HG03521 (cell line): ENCODE data around the gene PSRC1.
"Not testable (repeated sequence)": the region's sequence is repeated elsewhere in the genome, so short reads cannot be mapped to it uniquely, and the experiment has no call there.

ENCODE experiments used
- ATAC-seq: cut with Tn5 transposase; IDR thresholded peaks from one replicate; pipeline ENCODE4 v1.9.1; 2021; ENCODE audit warnings: mild to moderate bottlenecking, moderate library complexity; ENCODE audit not compliant: unreplicated experiment

PSRC1 gene

DNA sequence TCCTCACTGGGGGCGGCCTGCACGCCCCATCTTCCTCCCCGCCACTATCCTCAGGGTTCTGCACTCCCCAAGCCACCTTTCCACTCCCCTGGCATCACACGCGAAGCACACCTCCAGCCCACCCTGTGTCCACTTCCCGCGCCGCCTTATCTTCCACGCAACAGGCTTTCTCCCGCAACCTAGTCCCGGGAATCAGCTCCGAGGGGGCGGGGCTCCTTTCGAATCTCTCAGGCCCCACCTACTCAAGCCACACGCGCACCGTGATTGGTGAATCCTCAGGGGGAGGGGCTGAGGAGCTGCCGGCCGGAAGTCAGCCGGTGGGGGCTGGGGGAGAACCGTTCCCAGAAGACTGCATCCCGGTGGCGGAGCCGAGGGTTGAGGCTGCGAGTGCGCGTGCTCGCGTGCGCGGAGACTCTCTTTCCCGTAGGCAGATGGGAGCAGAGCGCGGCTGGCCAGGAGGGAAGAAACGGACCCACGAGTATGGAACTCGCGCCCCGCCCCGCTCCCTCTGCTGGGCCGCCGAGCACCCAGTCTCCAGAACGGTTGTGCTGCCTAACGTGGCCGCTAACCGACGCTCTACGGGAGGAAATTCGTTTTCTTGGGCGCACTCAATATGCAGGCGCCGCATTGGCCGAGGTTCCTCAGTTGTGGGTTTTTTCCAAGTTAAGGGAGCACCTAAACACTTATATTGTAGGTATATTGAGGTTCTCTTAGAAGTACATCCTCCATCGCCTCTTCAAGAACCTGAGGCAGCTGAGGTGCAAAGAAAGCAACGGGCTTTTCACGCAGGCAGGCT is at the start of gene PSRC1:
PSRC1 (minus strand) TSS at position 194 of the 796 bp plus-strand sequence.
- ATAC-seq, result peak; percentile 83

DNA sequence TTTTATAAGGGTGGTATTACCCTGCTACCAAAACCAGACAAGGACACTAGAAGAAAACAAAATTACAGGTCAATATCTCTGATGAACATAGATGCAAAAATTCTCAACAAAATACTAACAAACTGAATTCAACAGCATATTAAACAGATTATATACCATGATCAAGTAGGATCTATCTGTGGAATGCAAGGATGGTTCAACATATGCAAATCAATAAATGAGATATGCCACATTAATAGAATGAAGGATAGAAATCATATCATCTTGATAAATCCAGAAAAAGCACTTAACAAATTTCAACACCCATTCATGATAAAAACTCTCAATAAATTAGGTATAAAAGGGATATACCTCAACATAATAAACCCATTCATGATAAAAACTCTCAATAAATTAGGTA is 48.2 kb upstream of the PSRC1 start:
- no peak for ATAC-seq

DNA sequence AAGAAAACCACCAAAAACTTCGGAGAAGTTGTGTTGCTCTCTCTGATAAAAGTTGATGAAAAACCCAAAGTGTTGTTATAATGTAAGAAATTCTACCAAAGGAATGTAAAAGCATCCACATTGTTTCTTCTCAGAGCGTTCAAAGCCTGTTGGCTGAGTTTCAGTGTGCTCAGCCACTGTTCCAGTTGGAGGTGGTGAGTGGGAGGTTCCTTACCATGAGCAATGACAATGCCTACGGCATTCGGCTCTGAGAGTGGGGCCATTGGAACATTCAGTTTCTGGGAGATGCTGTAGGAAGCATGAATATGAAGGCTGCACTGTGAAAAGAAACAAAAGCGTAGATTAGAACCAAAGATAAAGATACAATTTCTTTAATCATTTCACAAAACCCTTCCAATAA is 44.3 kb upstream of the PSRC1 start:
- ATAC-seq, result no peak

DNA sequence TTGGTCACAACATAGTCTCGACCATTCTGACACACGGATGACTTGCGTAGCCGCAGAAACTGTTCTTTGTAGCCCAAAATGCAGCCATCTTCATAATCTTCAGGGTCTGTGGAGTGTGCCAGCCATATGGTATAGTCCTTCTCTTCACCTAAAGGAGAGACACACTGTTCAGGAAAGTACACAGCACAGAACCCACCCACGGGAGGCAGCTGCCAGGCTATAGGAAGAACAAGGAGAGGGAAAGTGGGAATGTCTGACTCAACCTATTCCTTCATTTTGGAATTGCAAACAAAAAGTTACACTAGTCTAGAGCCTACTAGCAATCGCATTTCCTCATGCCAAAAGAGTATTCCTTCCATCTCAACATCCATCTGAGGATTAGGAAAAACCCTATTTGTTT is 40.0 kb upstream of the PSRC1 start:
- no peak for ATAC-seq

DNA sequence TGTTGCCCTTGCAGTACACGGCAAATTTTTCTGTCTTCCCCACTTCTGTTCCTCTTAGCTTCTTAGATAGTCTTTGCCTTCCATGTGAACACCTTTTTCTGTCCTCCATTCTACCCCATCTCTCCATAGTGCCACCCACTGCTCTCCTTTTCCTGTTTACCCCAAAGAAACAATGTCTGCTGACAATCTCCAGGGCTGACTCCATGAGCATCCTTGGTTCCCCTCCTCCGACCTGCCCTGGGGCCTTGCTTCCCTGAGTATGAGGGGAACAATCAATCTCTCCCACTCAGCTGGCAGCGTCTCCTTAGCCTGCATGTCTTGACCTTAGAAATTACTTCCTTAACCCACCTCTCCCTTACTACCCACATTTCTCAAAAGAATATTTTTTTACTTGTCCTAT is 36.2 kb upstream of the PSRC1 start:
- ATAC-seq, result no peak

DNA sequence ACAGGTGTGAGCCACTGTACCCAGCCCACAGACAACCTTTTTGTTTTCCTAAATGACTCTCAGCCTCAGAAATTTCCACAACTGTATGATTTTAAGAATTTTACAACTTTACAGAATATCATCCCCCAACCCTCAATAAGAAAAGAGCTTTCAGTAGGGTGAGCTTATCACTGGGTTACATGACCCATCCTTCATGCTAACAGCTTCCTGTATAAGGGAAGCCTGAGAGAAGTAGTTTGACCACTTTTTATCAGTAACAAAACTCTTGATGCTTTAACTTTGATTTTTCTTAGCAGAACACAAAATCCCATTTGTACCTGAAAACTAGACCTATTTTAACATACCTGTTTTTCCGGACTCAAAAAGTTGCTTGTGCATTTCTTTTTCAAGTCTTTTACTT is 33.6 kb upstream of the PSRC1 start:
- no peak for ATAC-seq

DNA sequence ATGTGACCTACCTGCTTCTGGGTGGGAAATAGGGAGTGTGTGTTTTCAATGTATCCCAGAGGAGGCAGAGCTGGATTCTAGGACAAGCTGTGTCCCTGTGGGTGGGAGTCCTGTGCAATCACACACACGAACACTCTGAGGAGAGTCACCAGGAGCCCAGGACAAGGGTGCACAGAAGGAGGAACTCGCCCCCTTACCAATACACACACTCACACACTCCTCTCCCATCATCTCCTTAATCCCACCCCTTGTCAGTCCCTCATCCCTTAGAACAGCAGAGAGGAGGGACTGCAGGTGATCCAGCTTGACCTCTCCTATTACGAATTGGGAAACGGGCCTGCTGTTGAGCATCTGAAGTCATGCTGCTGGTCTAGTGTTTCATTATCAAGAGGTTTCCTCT is 32.3 kb upstream of the PSRC1 start:
- ATAC-seq, result no peak

DNA sequence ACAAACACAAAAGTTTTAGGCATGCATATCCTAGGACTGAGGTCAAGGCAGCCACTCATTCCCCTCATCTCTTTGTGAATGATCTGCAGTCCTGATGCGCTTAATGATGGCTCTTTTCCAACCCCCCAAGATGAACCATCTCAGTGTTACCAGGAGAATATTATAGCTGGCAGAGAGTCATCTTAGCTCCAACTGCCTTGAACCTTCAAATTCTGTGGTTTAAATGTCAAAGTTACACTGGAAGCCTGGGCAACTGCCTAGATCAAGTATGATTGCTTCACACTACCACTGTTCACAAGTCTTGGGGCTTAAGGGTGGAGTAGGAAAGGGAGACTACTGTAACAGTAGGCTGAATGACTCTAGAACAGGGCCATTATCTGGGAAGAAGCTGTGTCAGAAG is 31.9 kb upstream of the PSRC1 start:
- no peak for ATAC-seq

DNA sequence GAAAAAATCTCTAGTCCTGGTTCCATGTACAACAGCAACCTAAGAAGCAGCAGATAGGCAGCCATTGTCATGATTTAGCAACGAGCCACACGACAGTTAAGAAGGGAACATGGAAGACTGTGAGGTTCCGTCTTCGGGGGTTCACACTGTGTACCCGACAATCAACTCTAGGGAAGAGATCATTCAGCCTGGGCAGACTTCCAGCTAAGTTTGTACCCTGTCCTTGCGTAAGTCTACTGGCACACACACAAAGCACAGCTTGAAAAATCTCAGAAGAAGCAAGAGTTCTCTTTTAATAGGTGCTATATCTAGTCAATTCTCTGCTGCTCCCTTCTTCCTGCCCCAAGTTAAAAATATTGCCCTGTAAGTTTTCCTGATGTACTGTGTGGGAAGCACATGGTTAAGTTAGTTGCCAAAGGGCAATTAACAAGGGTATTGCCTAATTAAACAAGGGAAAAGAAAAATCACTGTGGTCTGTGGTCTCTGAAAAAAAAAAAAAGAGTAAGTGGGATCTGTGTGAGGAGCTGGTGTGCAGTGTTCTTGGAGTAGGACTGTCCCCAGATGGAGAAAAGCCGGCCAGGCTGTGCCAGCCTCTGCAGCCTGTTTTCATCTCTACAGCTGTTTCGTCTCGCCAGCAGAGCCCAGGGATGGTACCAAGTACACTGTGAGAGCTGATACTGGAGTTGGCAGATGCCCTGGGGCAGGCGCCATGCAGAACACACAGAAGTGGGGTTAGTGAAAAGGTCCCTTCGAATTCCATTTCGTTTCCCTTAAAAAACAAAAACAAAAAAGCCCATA is 30.2 kb upstream of the PSRC1 start:
- ATAC-seq, result no peak

DNA sequence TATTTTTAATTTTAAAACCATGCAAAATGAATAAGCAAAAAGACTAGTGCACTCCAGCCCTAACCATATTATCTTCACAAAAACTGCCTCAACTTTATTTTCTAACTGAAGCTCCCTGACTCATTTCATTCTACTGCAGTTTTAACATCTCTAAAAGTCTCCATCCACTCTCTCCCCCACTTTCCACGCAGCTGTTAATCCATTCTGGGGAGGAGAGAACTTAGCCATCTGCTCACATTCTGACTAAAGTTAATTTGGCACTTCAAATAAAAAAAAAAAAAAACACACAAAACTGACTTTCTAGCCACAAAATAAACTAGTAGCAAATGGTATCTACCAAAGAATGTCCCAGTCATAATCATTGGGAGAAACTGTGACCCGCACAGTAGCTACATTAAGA is 29.3 kb upstream of the PSRC1 start:
- ATAC-seq, result no peak

DNA sequence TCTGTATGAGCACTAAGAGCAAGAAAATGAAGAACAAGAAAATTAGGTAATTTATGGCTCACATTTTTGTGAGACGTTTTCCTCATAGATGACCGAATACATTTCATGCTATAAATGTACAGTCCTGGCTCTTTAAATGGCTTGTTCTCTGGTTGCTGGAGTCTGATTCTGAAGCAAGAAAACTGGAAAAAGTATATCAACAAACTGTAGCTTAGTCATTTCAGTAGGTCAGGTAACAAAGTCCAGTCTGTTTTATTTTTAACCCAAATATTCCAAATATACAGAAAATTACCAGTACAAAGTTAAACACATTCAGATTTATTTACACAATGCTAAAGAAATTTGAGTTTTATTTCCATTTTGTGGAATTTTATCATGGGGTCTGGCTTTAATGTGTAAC is 26.4 kb upstream of the PSRC1 start:
- no peak for ATAC-seq

DNA sequence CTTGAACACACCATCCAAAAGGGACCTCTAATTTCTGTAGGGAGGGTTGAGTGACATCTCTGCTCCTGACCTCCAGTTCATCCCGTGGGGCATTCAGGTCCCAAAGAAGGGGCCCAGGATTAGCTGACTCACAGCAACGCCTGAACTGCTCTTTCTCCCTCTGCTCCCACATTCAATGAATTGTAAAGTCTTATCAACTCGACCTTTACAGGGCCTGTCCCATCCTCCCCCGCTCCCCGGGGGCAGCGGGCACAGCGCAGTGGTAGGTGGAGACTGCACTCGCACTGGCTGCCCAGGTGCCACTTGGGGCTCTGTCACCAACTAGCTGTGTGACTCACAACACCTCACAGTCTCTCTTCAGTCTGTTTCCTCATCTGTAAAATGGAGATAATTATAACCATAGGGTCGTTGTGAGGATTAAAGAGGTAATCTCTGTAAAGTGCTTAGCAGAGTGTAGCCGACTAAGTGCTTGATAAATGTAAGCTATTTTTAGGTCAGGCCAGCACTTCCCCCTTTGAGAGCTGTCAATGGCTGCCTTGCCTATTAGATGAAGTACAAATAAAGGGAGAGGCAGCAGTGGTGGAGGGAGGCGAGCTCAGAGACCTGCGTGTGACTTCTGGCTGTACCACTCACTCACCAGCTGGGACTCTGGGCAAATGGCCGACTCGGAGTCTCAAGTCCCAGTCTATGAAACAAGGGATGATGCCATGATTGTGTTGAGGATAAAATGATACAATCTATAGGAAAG is 24.5 kb upstream of the PSRC1 start:
- no peak for ATAC-seq

DNA sequence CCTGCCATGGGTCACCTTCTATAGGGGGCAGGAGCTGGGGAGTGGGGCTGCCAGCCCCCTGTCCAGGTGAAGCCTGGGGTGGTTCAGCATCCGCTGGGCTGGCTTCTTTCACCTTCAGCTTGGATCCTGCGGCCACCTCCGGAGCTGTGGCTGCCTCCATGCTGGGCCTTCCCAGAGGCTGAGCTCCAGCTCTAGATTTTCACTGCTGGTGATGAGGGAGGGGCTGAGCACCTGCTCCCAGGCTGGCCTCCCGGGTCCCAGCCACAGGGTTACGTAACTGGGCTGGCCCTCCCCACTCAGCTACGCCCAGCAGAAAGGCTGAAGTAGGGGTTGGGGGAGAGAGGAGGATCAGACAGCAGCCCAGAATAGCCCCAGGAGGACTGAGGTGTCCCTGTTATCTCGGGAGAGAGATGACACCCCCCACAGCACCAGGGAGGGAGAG is 23.9 kb upstream of the PSRC1 start, which contains the start of gene MYBPHL:
MYBPHL (minus strand) TSS at position 180 of the 442 bp plus-strand sequence; CDS start at position 160, 20 bp downstream.
- ATAC-seq, result no peak

DNA sequence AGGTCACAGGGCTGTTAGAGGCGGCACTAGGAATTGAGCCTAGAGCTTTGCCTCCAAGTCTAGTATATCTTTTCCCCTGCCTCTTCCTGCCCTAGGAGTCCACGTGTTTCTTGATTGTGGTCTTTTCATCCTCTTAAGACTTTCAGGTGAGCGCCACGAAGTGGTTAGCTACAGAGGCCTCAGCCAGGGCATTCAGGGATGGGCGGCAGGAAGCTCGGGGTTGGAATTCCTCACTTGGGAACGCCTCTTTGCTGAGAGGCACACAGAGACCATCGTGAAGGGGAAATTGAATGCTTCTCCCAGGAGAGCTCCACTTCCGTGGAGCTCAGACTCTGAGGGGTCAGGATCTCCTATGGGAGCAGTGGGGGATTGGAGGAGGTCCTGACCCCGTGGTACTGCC is 23.0 kb upstream of the PSRC1 start:
- not testable (repeated sequence) for ATAC-seq

DNA sequence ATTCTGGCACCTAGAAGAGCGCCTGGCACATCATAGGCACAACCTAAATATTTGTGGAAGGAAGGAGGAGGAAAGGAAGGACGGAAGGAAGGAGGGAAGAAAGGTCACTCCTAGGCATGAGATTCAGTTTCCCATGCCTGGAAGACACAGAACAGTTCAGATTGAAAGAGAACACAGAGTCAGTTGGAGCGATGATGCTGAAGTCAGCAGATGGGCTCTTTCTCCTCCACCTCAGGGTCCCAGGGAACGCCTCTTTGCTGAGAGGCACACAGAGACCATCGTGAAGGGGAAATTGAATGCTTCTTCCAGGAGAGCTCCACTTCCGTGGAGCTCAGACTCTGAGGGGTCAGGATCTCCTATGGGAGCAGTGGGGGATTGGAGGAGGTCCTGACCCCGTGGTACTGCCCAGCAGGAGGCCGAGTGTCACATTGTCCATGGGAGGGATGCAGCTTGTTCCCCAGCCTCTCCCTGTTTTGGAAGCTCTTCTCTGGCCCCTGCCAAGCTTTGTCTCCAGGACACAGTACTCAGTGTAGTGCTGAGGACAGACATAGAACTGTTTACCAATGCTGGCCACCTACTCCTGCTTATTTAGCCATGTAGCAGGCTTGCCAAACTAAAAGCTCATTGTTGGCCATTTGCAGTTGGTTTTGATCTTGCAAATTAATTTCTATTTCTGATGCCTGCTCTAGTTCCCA is 21.4 kb upstream of the PSRC1 start:
- ATAC-seq, result no peak

DNA sequence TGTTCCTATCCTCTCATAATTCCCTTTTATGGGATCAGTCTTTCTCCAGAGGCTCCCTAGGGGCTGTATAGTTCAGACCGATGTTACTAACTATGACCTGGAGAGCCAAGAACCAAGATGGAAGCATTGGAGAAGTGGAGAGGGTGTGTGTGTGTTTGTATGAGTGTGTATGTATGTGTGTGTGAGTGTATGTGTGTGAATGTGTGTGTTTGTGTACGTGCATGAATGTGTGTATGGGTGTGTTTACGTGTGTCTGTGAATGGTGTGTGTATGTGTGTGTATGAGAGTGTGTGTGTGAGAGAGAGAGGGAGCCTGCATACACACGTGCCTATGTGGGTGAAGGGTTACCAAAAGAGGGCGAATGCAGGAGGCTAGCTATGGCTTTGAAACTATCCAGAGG is 18.9 kb upstream of the PSRC1 start:
- ATAC-seq, result no peak

DNA sequence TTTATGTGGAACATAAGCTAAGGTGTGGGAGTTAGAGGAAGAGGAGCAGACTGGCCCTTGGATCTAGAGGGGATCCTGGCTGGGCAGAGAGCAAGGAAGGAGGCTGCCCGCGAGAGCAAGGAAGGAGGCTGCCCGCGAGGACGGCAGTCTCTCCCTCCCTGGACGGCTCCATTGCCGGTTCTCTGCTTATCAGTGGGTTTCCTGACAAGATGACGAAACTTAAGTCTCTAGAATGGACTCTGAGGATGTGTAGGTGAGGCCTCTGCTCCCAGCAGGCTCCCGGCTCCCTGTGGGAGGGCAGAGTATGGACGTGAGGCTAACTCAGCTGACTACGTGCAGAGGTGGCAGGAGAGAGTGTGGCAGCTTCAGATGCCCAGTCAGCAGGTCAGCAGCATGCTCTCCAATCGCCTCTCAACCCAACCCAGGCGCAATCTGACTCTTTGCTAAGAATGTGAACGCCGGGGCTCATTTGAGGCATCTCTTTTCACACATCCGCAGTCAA is 17.8 kb upstream of the PSRC1 start:
- ATAC-seq, result no peak

DNA sequence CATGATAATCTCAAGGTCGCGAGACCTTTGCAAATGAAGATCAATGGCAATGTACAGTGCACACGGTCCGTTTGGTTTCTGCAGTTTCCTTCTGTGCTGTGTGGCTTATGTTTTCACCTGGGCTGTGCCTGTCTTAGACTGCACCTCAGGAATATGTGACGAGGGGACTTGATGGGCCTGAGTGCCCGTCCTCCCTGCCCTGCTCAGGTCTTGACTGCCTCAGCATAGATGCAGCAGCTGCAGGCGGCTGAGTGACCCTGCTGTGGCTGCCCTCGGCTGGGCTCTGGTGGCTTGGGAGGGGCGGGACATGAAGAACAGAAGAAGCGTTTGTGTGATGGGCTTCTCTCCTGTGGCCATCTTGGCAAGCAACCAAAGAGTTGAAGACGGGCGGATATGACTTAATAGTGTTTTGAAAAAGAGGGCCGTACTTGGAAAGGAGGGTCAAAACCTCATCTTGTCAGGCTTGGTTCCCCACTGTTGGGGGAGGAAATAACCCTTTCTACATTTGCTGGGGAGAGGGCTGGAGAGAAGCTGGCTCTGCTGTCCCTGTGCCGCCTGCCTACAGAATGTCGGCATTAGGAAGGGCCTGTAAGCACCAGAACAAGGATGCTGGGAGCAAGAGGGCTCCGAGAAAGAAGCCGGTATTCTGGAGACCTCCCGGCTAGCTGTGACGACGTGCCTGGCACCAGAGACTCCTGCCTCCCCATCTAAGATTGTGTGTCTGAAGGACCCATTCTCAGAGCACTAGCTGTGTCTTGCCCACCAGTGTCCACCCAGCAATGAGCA is 16.8 kb upstream of the PSRC1 start:
- ATAC-seq, result no peak

DNA sequence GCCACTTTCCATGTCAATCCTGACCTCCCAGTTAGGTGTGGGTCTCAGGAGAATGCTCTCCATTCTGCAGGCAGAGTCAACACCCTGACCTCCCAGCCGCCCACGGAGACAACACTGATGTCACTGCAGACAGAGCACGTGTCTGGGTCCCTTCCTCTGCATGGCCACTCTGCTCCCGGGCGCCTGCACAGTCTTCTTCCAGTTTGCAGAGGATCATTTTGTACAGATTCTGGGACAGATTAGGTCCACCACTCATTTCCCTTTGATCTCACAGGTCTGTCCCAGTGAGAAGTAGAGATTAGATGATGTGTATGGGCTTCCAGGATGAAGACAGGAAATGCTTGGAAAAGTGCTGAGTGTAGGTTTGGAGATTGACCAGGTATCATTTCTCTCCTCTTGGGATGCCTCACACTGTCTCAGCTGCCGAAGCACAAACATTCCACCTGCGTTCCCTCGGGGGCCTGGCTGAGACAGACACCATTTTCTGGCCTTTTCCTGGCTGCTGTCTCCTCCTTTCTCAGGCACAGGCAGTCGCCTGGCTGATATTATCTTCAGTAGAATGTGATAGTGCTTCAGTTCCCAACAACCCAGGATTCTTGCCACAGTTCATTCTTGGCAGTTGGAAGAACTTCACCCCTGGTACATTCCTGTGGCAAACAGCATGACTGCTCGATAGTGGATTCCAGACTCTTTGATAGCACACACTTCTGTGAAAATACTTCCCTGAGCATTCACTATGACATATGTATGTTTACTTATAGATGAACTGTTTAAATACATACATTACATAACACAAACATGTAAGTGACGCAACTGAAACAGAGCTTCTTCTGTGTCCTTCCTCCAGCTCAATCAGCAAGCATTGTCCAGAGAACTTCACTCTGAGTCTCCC is 16.0 kb upstream of the PSRC1 start:
- no peak for ATAC-seq
